ENCODE results near the gene GCA. TPM values are rescaled to one million over a fixed set of nuclear protein-coding genes. Genes with fewer than 3 reads are reported as not detected.

GCA gene
- total RNA-seq, 1 donor from 2014 or later: 13.5 TPM

GRCh38 chr2:162327806-162328205 is 16.1 kb upstream of the GCA start:
- H3K4me1 ChIP-seq: no peaks in the 10 kb centered on the region
- no peak for DNase-seq (ENCODE audit: extremely low spot score in 2 of 2)
- no peak overlapping the region for H3K27ac ChIP-seq
- no peaks in the 10 kb centered on the region for H3K9me3 ChIP-seq
- intact Hi-C loops (cut with DNase I): no loop called here
- no peak overlapping the region for H3K4me3 ChIP-seq
- H3K36me3 ChIP-seq: no peaks in the 10 kb centered on the region
- H3K27me3 ChIP-seq: no peaks in the 10 kb centered on the region
- TF ChIP-seq POLR2AphosphoS5 (IDR thresholded peaks at IDR 0.05; ENCODE audit: insufficient read depth in 1 of 2, low read depth in 1 of 2) (no peak), CTCF (IDR thresholded peaks at IDR 0.05) (no peak), POLR2A (IDR thresholded peaks at IDR 0.05) (no peak)

- no peaks in the 10 kb centered on the region for H3K4me1 ChIP-seq
- TF ChIP-seq POLR2A (IDR thresholded peaks at IDR 0.05) (no peak), CTCF (IDR thresholded peaks at IDR 0.05) (no peak), POLR2AphosphoS5 (IDR thresholded peaks at IDR 0.05; ENCODE audit: insufficient read depth in 1 of 2, low read depth in 1 of 2) (no peak)
- no peak overlapping the region for H3K4me3 ChIP-seq
- no peaks in the 10 kb centered on the region for H3K9me3 ChIP-seq
- H3K27ac ChIP-seq: no peak overlapping the region
- no peak for DNase-seq (ENCODE audit: extremely low spot score in 2 of 2)
- no peaks in the 10 kb centered on the region for H3K27me3 ChIP-seq
- intact Hi-C loops (cut with DNase I): no loop called here
- H3K36me3 ChIP-seq: no peaks in the 10 kb centered on the region
Measured at GRCh38 chr2:162328424-162329157, 15.3 kb upstream of the GCA start.

GRCh38 chr2:162330881-162331280 is 13.1 kb upstream of the GCA start:
- Histone ChIP-seq H3K4me3 (no peak overlapping the region), H3K9me3 (no peaks in the 10 kb centered on the region), H3K36me3 (no peaks in the 10 kb centered on the region), H3K27ac (no peak overlapping the region), H3K4me1 (no peaks in the 10 kb centered on the region), H3K27me3 (no peaks in the 10 kb centered on the region)
- no peak for DNase-seq (ENCODE audit: extremely low spot score in 2 of 2)
- TF ChIP-seq CTCF (IDR thresholded peaks at IDR 0.05) (no peak), POLR2A (IDR thresholded peaks at IDR 0.05) (no peak), POLR2AphosphoS5 (IDR thresholded peaks at IDR 0.05; ENCODE audit: insufficient read depth in 1 of 2, low read depth in 1 of 2) (no peak)
- intact Hi-C loops (cut with DNase I): no loop called here

GRCh38 chr2:162333968-162334367 is 10.0 kb upstream of the GCA start:
- no peak for DNase-seq (ENCODE audit: extremely low spot score in 2 of 2)
- no peak overlapping the region for H3K27ac ChIP-seq

More at GRCh38 chr2:162333968-162334367, 10.0 kb upstream of the GCA start:
- no peaks in the 10 kb centered on the region for H3K4me1 ChIP-seq
- intact Hi-C loops (cut with DNase I): no loop called here
- H3K9me3 ChIP-seq: no peaks in the 10 kb centered on the region
- no peaks in the 10 kb centered on the region for H3K36me3 ChIP-seq
- no peak overlapping the region for H3K4me3 ChIP-seq
- TF ChIP-seq POLR2AphosphoS5 (IDR thresholded peaks at IDR 0.05; ENCODE audit: insufficient read depth in 1 of 2, low read depth in 1 of 2): no peak
- TF ChIP-seq CTCF (IDR thresholded peaks at IDR 0.05): no peak
- TF ChIP-seq POLR2A (IDR thresholded peaks at IDR 0.05): no peak
- no peaks in the 10 kb centered on the region for H3K27me3 ChIP-seq

Data from vagina (tissue), 2 donors.